Esophagus squamous epithelium (tissue), 4 donors: ENCODE data around the gene TET1.

Experiments
- POLR2A ChIP-seq, 4 donors: fragments of 450-650 bp; IDR thresholded peaks; one replicate each; pipeline ENCODE4 v1.6.1; 2017; ENCODE audit warnings: antibody characterized with exemption in 4 of 4, mild to moderate bottlenecking in 4 of 4, moderate library complexity in 3 of 4
- TF ChIP-seq, protein P1 (sequence below), 6 experiments: fragments of 450-650 bp in 4 of 6; fragments of 200-600 bp in 2 of 6; sonication (generic) in 2 of 6; IDR thresholded peaks; one replicate each; pipeline ENCODE4 v1.5.1; 2016 to 2019; ENCODE audit warnings: antibody characterized with exemption in 6 of 6, mild to moderate bottlenecking in 4 of 6, moderate library complexity in 4 of 6

DNA sequence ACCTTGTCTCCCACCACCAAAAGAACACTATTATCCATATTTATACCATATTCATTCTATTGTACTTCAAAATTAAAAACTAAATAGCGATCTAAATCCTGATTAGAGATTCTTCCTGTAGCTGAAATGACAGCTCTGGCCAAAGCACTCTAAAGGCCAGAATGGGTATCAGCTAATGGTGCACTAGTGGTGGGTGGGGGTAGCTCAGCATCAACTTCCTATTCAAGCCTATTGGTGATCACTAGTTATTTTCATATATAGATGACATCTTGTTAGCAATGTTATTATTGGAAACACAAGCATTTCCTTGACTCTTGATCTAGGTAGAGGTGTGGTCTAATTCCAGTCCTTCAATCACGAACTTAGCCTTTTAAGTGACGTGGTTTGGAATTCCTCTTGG is 43.6 kb downstream of the TET1 start:
- TF ChIP-seq, protein P1, sequence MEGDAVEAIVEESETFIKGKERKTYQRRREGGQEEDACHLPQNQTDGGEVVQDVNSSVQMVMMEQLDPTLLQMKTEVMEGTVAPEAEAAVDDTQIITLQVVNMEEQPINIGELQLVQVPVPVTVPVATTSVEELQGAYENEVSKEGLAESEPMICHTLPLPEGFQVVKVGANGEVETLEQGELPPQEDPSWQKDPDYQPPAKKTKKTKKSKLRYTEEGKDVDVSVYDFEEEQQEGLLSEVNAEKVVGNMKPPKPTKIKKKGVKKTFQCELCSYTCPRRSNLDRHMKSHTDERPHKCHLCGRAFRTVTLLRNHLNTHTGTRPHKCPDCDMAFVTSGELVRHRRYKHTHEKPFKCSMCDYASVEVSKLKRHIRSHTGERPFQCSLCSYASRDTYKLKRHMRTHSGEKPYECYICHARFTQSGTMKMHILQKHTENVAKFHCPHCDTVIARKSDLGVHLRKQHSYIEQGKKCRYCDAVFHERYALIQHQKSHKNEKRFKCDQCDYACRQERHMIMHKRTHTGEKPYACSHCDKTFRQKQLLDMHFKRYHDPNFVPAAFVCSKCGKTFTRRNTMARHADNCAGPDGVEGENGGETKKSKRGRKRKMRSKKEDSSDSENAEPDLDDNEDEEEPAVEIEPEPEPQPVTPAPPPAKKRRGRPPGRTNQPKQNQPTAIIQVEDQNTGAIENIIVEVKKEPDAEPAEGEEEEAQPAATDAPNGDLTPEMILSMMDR (IDR thresholded peaks at IDR 0.05) = no peak
- TF ChIP-seq POLR2A (IDR thresholded peaks at IDR 0.05) = no peak
